Astrocyte of the cerebellum (primary cell): ENCODE measurements around the gene VAMP1.

ENCODE experiments used
- DNase-seq: peaks from one replicate; pipeline ENCODE4 v3.0.0-alpha.2; 2011; ENCODE audit warnings: low read depth
- H3K4me3 ChIP-seq: 2 replicates; pipeline ENCODE4 v1.5.1; 2011; ENCODE audit warnings: mild to moderate bottlenecking, low read depth, low read length, moderate library complexity
- CTCF ChIP-seq: IDR thresholded peaks from 2 replicates; pipeline ENCODE4 v1.5.1; 2012; ENCODE audit warnings: low read length, low read depth, moderate library complexity, mild to moderate bottlenecking; ENCODE audit errors: missing control alignments
- in situ Hi-C: cut with HindIII; loops from 2 replicates; pipeline ENCODE4 v1.10.0; 2017; ENCODE audit warnings: low sequenced_read_pairs

VAMP1 gene

DNA sequence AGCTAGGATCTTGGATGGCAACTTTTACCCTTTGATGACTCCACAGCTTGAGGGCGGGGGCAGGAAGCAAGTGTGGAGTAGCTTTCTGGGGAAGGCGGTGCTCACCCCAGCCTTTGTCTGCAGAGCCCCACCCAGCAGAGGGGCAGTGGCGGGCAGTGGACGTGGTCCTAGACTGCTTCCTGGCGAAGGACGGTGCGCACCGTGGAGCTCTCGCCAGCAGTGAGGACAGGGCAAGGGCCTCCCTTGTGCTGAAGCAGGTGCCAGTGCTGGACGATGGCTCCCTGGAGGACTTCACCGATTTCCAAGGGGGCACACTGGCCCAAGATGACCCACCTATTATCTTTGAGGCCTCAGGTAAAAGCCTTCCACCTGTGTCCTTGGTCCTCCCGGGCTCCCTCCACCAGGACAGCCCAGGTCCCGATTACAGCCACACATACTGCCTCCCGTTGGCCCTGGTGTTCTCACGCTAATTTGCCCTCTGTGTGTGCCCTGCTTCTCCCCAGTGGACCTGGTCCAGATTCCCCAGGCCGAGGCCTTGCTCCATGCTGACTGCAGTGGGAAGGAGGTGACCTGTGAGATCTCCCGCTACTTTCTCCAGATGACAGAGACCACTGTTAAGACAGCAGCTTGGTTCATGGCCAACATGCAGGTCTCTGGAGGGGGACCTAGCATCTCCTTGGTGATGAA lies 17.4 kb downstream of the VAMP1 start:
- H3K4me3 ChIP-seq: no peak overlapping the region
- TF ChIP-seq CTCF: no peak
- in situ Hi-C loops: no loop called here
- DNase-seq: no peak

DNA sequence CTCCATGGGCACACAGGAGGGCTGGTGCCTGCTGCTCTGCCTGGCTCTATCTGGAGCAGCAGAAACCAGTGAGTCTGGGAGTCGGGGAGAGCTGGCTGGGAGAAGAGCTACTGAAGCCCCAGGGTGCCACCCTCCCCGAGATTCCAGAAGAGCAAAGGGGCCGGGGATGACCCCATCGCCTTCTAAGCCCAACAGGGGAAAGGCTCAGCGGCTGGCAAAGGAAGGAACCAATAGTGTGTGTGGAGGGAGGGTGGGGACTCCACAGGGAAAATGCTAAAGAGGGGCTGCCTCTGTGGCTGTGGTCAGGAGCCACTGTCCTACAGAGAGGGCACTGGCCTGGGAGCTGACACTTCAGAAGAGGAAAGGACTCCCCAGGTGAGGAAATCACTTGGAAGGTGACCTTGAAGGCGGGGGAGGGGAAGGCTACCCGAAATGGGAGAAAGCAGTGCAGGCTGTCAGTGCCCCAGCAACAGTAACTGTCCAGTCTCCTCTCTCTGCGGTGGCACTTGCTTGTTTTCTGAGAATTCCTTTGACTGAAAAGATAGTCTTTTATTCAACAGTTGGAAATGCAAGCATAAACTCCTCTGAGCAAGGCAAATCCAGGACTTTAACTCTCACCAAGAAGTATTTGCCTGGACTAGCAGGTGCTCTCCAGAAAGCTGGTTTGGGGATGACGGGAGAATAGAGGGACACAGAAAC lies 18.1 kb downstream of the VAMP1 start:
- in situ Hi-C loops: no loop called here
- TF ChIP-seq CTCF: no peak
- DNase-seq: no peak
- H3K4me3 ChIP-seq: peak overlapping the region; percentile 46

DNA sequence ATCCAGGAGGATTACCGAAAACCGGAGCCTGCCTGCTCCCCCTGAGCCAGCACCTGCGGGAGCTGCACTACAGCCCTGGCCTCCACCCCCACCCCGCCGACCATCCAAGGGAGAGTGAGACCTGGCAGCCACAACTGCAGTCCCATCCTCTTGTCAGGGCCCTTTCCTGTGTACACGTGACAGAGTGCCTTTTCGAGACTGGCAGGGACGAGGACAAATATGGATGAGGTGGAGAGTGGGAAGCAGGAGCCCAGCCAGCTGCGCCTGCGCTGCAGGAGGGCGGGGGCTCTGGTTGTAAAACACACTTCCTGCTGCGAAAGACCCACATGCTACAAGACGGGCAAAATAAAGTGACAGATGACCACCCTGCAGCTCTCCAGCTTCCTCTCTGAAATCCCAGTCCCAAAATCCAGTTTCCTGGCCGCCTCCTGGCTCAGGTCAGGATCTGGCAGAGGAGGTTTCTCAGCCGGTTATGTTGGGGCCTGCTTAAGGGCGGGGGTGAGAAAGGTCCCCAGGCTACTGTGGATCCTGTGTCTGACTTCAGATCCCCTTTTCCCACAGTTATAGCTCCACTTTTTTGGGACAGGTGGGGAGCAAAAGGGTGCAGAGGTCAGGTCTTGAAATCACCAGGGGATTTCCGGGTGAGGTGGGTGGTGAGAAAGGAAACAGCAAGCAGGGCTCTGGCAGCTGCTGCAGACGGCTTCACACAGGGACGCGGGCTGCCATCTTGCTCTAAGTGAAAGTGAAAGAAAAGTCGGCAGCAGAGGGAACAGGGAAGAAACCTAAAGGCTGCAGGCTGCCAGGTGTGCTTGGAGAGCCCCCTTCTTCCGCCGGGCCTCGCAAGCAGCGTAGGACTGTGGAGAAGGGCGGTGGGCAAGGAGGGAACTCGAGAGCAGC lies 18.9 kb downstream of the VAMP1 start, which contains the start of gene TAPBPL:
Gene TAPBPL, plus strand, starts transcription at position 695 of the 897 bp plus-strand sequence. CDS start 207 bp downstream, outside the sequence.
- in situ Hi-C loops: no loop called here
- TF ChIP-seq CTCF: no peak
- peak; percentile 52 for DNase-seq
- peak within 1 kb of the TSS; percentile 46 for H3K4me3 ChIP-seq

DNA sequence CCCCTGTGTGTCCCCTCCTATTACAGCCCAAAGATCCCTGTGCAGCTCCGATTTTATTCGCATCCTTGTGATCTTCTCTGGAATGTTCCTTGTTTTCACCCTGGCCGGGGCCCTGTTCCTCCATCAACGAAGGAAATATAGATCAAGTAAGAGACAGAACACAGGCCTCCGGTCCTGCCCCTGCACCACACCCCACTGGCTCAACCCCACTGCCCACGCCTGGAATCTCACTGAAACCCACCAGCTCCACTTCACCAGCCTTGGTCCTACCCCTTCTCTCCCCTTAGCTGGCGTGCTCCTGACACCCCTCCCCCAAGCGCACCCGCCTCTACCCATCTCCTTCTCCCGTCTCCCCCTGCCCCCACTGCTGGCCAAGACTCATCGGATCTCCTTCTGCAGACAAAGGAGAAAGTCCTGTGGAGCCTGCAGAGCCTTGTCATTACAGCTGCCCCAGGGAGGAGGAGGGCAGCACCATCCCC lies 19.6 kb downstream of the VAMP1 start:
- no peak for DNase-seq
- TF ChIP-seq CTCF: no peak
- in situ Hi-C loops: no loop called here
- peak overlapping the region; percentile 46 for H3K4me3 ChIP-seq

GRCh38 chr12:6450091-6450868 lies 20.2 kb downstream of the VAMP1 start:
- in situ Hi-C loops: no loop called here
- H3K4me3 ChIP-seq: no peak overlapping the region
- TF ChIP-seq CTCF: no peak
- DNase-seq: no peak
